Eye (tissue), 1 donor: ENCODE results near the gene BLMH.
"Not testable (repeated sequence)": the region's sequence is repeated elsewhere in the genome, so short reads cannot be mapped to it uniquely, and the experiment has no call there.

ENCODE experiments used
- DNase-seq: peaks from one replicate; pipeline ENCODE4 v3.0.0-alpha.2; 2015

Gene BLMH

GRCh38 chr17:30225112-30225511, 66.6 kb downstream of the BLMH start:
- DNase-seq, result no peak

- DNase-seq, result no peak
Observed at GRCh38 chr17:30224419-30224960, 67.3 kb downstream of the BLMH start.

GRCh38 chr17:30222721-30223175, 69.0 kb downstream of the BLMH start:
- DNase-seq, result peak; percentile 34

- DNase-seq, result peak; percentile 14
Observed at GRCh38 chr17:30222251-30222650, 69.5 kb downstream of the BLMH start.

GRCh38 chr17:30221346-30221745, 70.4 kb downstream of the BLMH start:
- no peak for DNase-seq

- DNase-seq, result no peak
Observed at GRCh38 chr17:30220414-30220813, 71.3 kb downstream of the BLMH start.

GRCh38 chr17:30219833-30220232, 71.9 kb downstream of the BLMH start:
- DNase-seq, result no peak

GRCh38 chr17:30219315-30219714, 72.4 kb downstream of the BLMH start:
- DNase-seq, result no peak

- DNase-seq, result no peak
Observed at GRCh38 chr17:30218799-30219198, 72.9 kb downstream of the BLMH start.

GRCh38 chr17:30217746-30218245, 73.9 kb downstream of the BLMH start:
- no peak for DNase-seq

GRCh38 chr17:30217054-30217453, 74.7 kb downstream of the BLMH start:
- DNase-seq, result no peak

- DNase-seq, result no peak
Observed at GRCh38 chr17:30212750-30213149, 79.0 kb downstream of the BLMH start.

GRCh38 chr17:30211371-30211770, 80.4 kb downstream of the BLMH start:
- DNase-seq, result no peak

GRCh38 chr17:30210901-30211300, 80.8 kb downstream of the BLMH start:
- no peak for DNase-seq

- DNase-seq, result no peak
Observed at GRCh38 chr17:30210366-30210765, 81.4 kb downstream of the BLMH start.

- no peak for DNase-seq
Observed at GRCh38 chr17:30209930-30210329, 81.8 kb downstream of the BLMH start.

- no peak for DNase-seq
Observed at GRCh38 chr17:30208214-30208613, 83.5 kb downstream of the BLMH start.

- no peak for DNase-seq
Observed at GRCh38 chr17:30207655-30208054, 84.1 kb downstream of the BLMH start.

- DNase-seq, result no peak
Observed at GRCh38 chr17:30203471-30203981, 88.2 kb downstream of the BLMH start.

- not testable (repeated sequence) for DNase-seq
Observed at GRCh38 chr17:30200656-30201055, 91.1 kb downstream of the BLMH start.

GRCh38 chr17:30200106-30200505, 91.6 kb downstream of the BLMH start:
- DNase-seq, result no peak

GRCh38 chr17:30199600-30199999, 92.1 kb downstream of the BLMH start:
- no peak for DNase-seq
